ENCODE measurements around the gene PCBD1. TPM values are rescaled to one million over a fixed set of nuclear protein-coding genes. Genes with fewer than 3 reads are reported as not detected.

Gene PCBD1
- total RNA-seq, 1 donor from 2014 or later, result 117 TPM

- no peak for DNase-seq
- Histone ChIP-seq H3K27me3 (no peaks in the 10 kb centered on the region), H3K4me3 (no peak overlapping the region), H3K36me3 (no peaks in the 10 kb centered on the region), H3K4me1 (peaks cover 4% of the 10 kb centered on the region), H3K27ac (no peak overlapping the region), H3K9me3 (no peaks in the 10 kb centered on the region)
- TF ChIP-seq CTCF (IDR thresholded peaks at IDR 0.05), result peak; percentile 88
- intact Hi-C loops (cut with DNase I), result no loop called here
- peak; percentile 82 for ATAC-seq
These were observed 15.0 kb upstream of the PCBD1 start for GRCh38 chr10:70903262-70903921.

- H3K27me3 ChIP-seq, result no peaks in the 10 kb centered on the region
- no peak overlapping the region for H3K4me3 ChIP-seq
- H3K36me3 ChIP-seq, result no peaks in the 10 kb centered on the region
- TF ChIP-seq CTCF (IDR thresholded peaks at IDR 0.05), result no peak
- H3K4me1 ChIP-seq, result peaks cover 4% of the 10 kb centered on the region
- H3K9me3 ChIP-seq, result no peaks in the 10 kb centered on the region
- ATAC-seq (no peak), DNase-seq (no peak)
- no peak overlapping the region for H3K27ac ChIP-seq
- intact Hi-C loops (cut with DNase I), result no loop called here
These were observed 14.4 kb upstream of the PCBD1 start for GRCh38 chr10:70902661-70903261.

GRCh38 chr10:70901276-70901878, 13.0 kb upstream of the PCBD1 start:
- H3K36me3 ChIP-seq, result no peaks in the 10 kb centered on the region
- peaks cover 4% of the 10 kb centered on the region for H3K4me1 ChIP-seq
- intact Hi-C loops (cut with DNase I), result no loop called here
- ATAC-seq (no peak), DNase-seq (no peak)
- no peaks in the 10 kb centered on the region for H3K9me3 ChIP-seq
- H3K4me3 ChIP-seq, result no peak overlapping the region
- TF ChIP-seq CTCF (IDR thresholded peaks at IDR 0.05), result no peak
- H3K27ac ChIP-seq, result no peak overlapping the region
- no peaks in the 10 kb centered on the region for H3K27me3 ChIP-seq

- intact Hi-C loops (cut with DNase I), result no loop called here
- TF ChIP-seq CTCF (IDR thresholded peaks at IDR 0.05), result no peak
- H3K36me3 ChIP-seq, result no peaks in the 10 kb centered on the region
- ATAC-seq (peak; percentile 12), DNase-seq (no peak)
- H3K27me3 ChIP-seq, result no peaks in the 10 kb centered on the region
- H3K4me1 ChIP-seq, result peaks cover 4% of the 10 kb centered on the region
- H3K27ac ChIP-seq, result no peak overlapping the region
- H3K9me3 ChIP-seq, result no peaks in the 10 kb centered on the region
- no peak overlapping the region for H3K4me3 ChIP-seq
These were observed 10.7 kb upstream of the PCBD1 start for GRCh38 chr10:70899096-70899495.

GRCh38 chr10:70898687-70899086, 10.3 kb upstream of the PCBD1 start:
- H3K4me3 ChIP-seq, result no peak overlapping the region
- DNase-seq, result no peak
- no peak overlapping the region for H3K27ac ChIP-seq
- H3K36me3 ChIP-seq, result no peaks in the 10 kb centered on the region
- peaks cover 4% of the 10 kb centered on the region for H3K4me1 ChIP-seq
- ATAC-seq, result no peak
- intact Hi-C loops (cut with DNase I), result no loop called here
- H3K9me3 ChIP-seq, result no peaks in the 10 kb centered on the region
- no peak for TF ChIP-seq CTCF (IDR thresholded peaks at IDR 0.05)
- no peaks in the 10 kb centered on the region for H3K27me3 ChIP-seq
